ENCODE results near the gene NCF2.

The NCF2 gene

GRCh38 chr1:183590244-183591191, at the start of gene NCF2:
NCF2 (minus strand) TSS chr1:183590459; CDS start chr1:183590329, 130 bp downstream.
- Histone ChIP-seq H3K4me1 (ENCODE audit: insufficient read depth, low read length) (no peaks in the 10 kb centered on the region), H3K36me3 (ENCODE audit: insufficient read depth, low read length) (no peaks in the 10 kb centered on the region), H3K9ac (ENCODE audit: low read length) (no peak within 1 kb of the TSS), H3K9me3 (ENCODE audit: low read length) (no peaks in the 10 kb centered on the region), H3K4me3 (ENCODE audit: low read depth in 1 of 2, low read length in 2 of 2) (no peak within 1 kb of the TSS), H3K27me3 (ENCODE audit: control insufficient read depth in 1 of 2, insufficient read depth in 2 of 2, low read length in 2 of 2) (no peaks in the 10 kb centered on the region), H3K27ac (ENCODE audit: low read depth, low read length) (peak within 1 kb of the TSS; percentile 50)

- Histone ChIP-seq H3K9ac (ENCODE audit: low read length) (no peak overlapping the region), H3K27me3 (ENCODE audit: control insufficient read depth in 1 of 2, insufficient read depth in 2 of 2, low read length in 2 of 2) (no peaks in the 10 kb centered on the region), H3K4me1 (ENCODE audit: insufficient read depth, low read length) (peaks cover 6% of the 10 kb centered on the region), H3K36me3 (ENCODE audit: insufficient read depth, low read length) (no peaks in the 10 kb centered on the region), H3K9me3 (ENCODE audit: low read length) (no peaks in the 10 kb centered on the region), H3K27ac (ENCODE audit: low read depth, low read length) (no peak overlapping the region), H3K4me3 (ENCODE audit: low read depth in 1 of 2, low read length in 2 of 2) (no peak overlapping the region)
These were observed 48.6 kb upstream of the NCF2 start for GRCh38 chr1:183638649-183639387.

GRCh38 chr1:183636783-183637182, 46.5 kb upstream of the NCF2 start:
- Histone ChIP-seq H3K4me3 (ENCODE audit: low read depth in 1 of 2, low read length in 2 of 2) (no peak overlapping the region), H3K9ac (ENCODE audit: low read length) (no peak overlapping the region), H3K36me3 (ENCODE audit: insufficient read depth, low read length) (peaks cover 7% of the 10 kb centered on the region), H3K4me1 (ENCODE audit: insufficient read depth, low read length) (peaks cover 20% of the 10 kb centered on the region), H3K27ac (ENCODE audit: low read depth, low read length) (no peak overlapping the region), H3K27me3 (ENCODE audit: control insufficient read depth in 1 of 2, insufficient read depth in 2 of 2, low read length in 2 of 2) (no peaks in the 10 kb centered on the region), H3K9me3 (ENCODE audit: low read length) (no peaks in the 10 kb centered on the region)

GRCh38 chr1:183636334-183636682, 46.0 kb upstream of the NCF2 start:
- Histone ChIP-seq H3K36me3 (ENCODE audit: insufficient read depth, low read length) (peaks cover 7% of the 10 kb centered on the region), H3K9me3 (ENCODE audit: low read length) (no peaks in the 10 kb centered on the region), H3K4me3 (ENCODE audit: low read depth in 1 of 2, low read length in 2 of 2) (peak overlapping the region; percentile 85 to 94), H3K27me3 (ENCODE audit: control insufficient read depth in 1 of 2, insufficient read depth in 2 of 2, low read length in 2 of 2) (no peaks in the 10 kb centered on the region), H3K4me1 (ENCODE audit: insufficient read depth, low read length) (peaks cover 22% of the 10 kb centered on the region), H3K27ac (ENCODE audit: low read depth, low read length) (no peak overlapping the region), H3K9ac (ENCODE audit: low read length) (peak overlapping the region; percentile 53)

- Histone ChIP-seq H3K4me3 (ENCODE audit: low read depth in 1 of 2, low read length in 2 of 2) (peak within 1 kb of the TSS; percentile 85 to 94), H3K27ac (ENCODE audit: low read depth, low read length) (peak within 1 kb of the TSS; percentile 84), H3K9me3 (ENCODE audit: low read length) (no peaks in the 10 kb centered on the region), H3K9ac (ENCODE audit: low read length) (peak within 1 kb of the TSS; percentile 84), H3K27me3 (ENCODE audit: control insufficient read depth in 1 of 2, insufficient read depth in 2 of 2, low read length in 2 of 2) (no peaks in the 10 kb centered on the region), H3K36me3 (ENCODE audit: insufficient read depth, low read length) (peaks cover 9% of the 10 kb centered on the region), H3K4me1 (ENCODE audit: insufficient read depth, low read length) (peaks cover 26% of the 10 kb centered on the region)
These were observed 45.5 kb upstream of the NCF2 start, which contains the start of gene ARPC5 for GRCh38 chr1:183635606-183636333. ARPC5 (minus strand) TSS chr1:183635783; CDS start chr1:183635659, 124 bp downstream.

- peak overlapping the region; percentile 84 for H3K9ac ChIP-seq (ENCODE audit: low read length)
- H3K36me3 ChIP-seq (ENCODE audit: insufficient read depth, low read length), result peaks cover 15% of the 10 kb centered on the region
- peak overlapping the region; percentile 84 for H3K27ac ChIP-seq (ENCODE audit: low read depth, low read length)
- no peaks in the 10 kb centered on the region for H3K9me3 ChIP-seq (ENCODE audit: low read length)
- H3K4me1 ChIP-seq (ENCODE audit: insufficient read depth, low read length), result peaks cover 32% of the 10 kb centered on the region
- H3K4me3 ChIP-seq (ENCODE audit: low read depth in 1 of 2, low read length in 2 of 2), result peak overlapping the region; percentile 84 to 94
- H3K27me3 ChIP-seq (ENCODE audit: control insufficient read depth in 1 of 2, insufficient read depth in 2 of 2, low read length in 2 of 2), result no peaks in the 10 kb centered on the region
These were observed 44.9 kb upstream of the NCF2 start for GRCh38 chr1:183635099-183635605.

GRCh38 chr1:183634429-183635065, 44.3 kb upstream of the NCF2 start:
- Histone ChIP-seq H3K9me3 (ENCODE audit: low read length) (no peaks in the 10 kb centered on the region), H3K27ac (ENCODE audit: low read depth, low read length) (peak overlapping the region; percentile 84), H3K36me3 (ENCODE audit: insufficient read depth, low read length) (peaks cover 19% of the 10 kb centered on the region), H3K4me1 (ENCODE audit: insufficient read depth, low read length) (peaks cover 36% of the 10 kb centered on the region), H3K4me3 (ENCODE audit: low read depth in 1 of 2, low read length in 2 of 2) (peak overlapping the region; percentile 84 to 94), H3K9ac (ENCODE audit: low read length) (peak overlapping the region; percentile 84), H3K27me3 (ENCODE audit: control insufficient read depth in 1 of 2, insufficient read depth in 2 of 2, low read length in 2 of 2) (no peaks in the 10 kb centered on the region)

GRCh38 chr1:183633676-183634343, 43.6 kb upstream of the NCF2 start:
- Histone ChIP-seq H3K9ac (ENCODE audit: low read length) (peak overlapping the region; percentile 84), H3K27ac (ENCODE audit: low read depth, low read length) (peak overlapping the region; percentile 84), H3K27me3 (ENCODE audit: control insufficient read depth in 1 of 2, insufficient read depth in 2 of 2, low read length in 2 of 2) (no peaks in the 10 kb centered on the region), H3K36me3 (ENCODE audit: insufficient read depth, low read length) (peaks cover 27% of the 10 kb centered on the region), H3K9me3 (ENCODE audit: low read length) (no peaks in the 10 kb centered on the region), H3K4me3 (ENCODE audit: low read depth in 1 of 2, low read length in 2 of 2) (peak overlapping the region; percentile 35 to 94), H3K4me1 (ENCODE audit: insufficient read depth, low read length) (peaks cover 42% of the 10 kb centered on the region)

- H3K27ac ChIP-seq (ENCODE audit: low read depth, low read length), result peak overlapping the region; percentile 84
- H3K9ac ChIP-seq (ENCODE audit: low read length), result peak overlapping the region; percentile 84
These were observed 42.7 kb upstream of the NCF2 start for GRCh38 chr1:183632964-183633363.

GRCh38 chr1:183632114-183632513, 41.9 kb upstream of the NCF2 start:
- Histone ChIP-seq H3K27me3 (ENCODE audit: control insufficient read depth in 1 of 2, insufficient read depth in 2 of 2, low read length in 2 of 2) (no peaks in the 10 kb centered on the region), H3K4me3 (ENCODE audit: low read depth in 1 of 2, low read length in 2 of 2) (no peak overlapping the region)

More at GRCh38 chr1:183632964-183633363, 42.7 kb upstream of the NCF2 start:
- Histone ChIP-seq H3K9me3 (ENCODE audit: low read length) (no peaks in the 10 kb centered on the region), H3K4me1 (ENCODE audit: insufficient read depth, low read length) (peaks cover 50% of the 10 kb centered on the region), H3K27me3 (ENCODE audit: control insufficient read depth in 1 of 2, insufficient read depth in 2 of 2, low read length in 2 of 2) (no peaks in the 10 kb centered on the region), H3K36me3 (ENCODE audit: insufficient read depth, low read length) (peaks cover 33% of the 10 kb centered on the region), H3K4me3 (ENCODE audit: low read depth in 1 of 2, low read length in 2 of 2) (peak overlapping the region; percentile 35 to 94)

More at GRCh38 chr1:183632114-183632513, 41.9 kb upstream of the NCF2 start:
- Histone ChIP-seq H3K27ac (ENCODE audit: low read depth, low read length) (peak overlapping the region; percentile 84), H3K36me3 (ENCODE audit: insufficient read depth, low read length) (peaks cover 39% of the 10 kb centered on the region), H3K4me1 (ENCODE audit: insufficient read depth, low read length) (peaks cover 55% of the 10 kb centered on the region), H3K9ac (ENCODE audit: low read length) (peak overlapping the region; percentile 84), H3K9me3 (ENCODE audit: low read length) (no peaks in the 10 kb centered on the region)
